Measurements from ENCODE around the gene PSMA6. TPM values are rescaled to one million over a fixed set of nuclear protein-coding genes. Genes with fewer than 3 reads are reported as not detected.

PSMA6 gene
- polyA plus RNA-seq, 1 donor (not counting 4 experiments of a cell fraction or from before 2014, with no cell fraction given): 326 TPM

DNA sequence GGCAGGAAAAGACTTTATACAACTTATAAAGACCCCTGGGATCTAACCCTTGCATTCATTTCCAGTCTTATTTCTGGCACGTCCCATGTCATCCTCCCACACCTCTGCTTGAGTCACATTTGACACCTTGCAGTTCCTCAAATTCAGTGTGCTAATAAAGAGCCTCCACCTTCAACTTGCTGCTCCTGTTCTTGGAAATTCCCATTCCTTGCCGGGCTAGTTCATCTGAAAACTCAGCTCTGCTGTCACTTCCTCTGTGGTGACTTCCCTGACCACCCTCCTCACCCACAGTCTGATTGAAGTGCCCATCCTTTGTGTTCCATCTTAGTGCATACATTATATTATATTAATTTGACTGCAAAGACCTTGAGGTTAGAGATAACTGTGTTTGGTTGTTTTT, 37.4 kb upstream of the PSMA6 start:
- H3K4me3 ChIP-seq (ENCODE audit: control insufficient read depth in 2 of 3, extremely low read depth in 1 of 3, insufficient read depth in 2 of 3, low read depth in 1 of 3, low read length in 3 of 3): no peak overlapping the region
- TF ChIP-seq, protein P1, sequence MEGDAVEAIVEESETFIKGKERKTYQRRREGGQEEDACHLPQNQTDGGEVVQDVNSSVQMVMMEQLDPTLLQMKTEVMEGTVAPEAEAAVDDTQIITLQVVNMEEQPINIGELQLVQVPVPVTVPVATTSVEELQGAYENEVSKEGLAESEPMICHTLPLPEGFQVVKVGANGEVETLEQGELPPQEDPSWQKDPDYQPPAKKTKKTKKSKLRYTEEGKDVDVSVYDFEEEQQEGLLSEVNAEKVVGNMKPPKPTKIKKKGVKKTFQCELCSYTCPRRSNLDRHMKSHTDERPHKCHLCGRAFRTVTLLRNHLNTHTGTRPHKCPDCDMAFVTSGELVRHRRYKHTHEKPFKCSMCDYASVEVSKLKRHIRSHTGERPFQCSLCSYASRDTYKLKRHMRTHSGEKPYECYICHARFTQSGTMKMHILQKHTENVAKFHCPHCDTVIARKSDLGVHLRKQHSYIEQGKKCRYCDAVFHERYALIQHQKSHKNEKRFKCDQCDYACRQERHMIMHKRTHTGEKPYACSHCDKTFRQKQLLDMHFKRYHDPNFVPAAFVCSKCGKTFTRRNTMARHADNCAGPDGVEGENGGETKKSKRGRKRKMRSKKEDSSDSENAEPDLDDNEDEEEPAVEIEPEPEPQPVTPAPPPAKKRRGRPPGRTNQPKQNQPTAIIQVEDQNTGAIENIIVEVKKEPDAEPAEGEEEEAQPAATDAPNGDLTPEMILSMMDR (optimal IDR thresholded peaks at IDR 0.05 in 1 of 3, IDR thresholded peaks at IDR 0.05 in 1 of 3, conservative IDR thresholded peaks at IDR 0.05 in 1 of 3; ENCODE audit: extremely low read depth in 1 of 3, insufficient read depth in 2 of 3, low read length in 3 of 3): no peak
- no peak for TF ChIP-seq EZH2 (IDR thresholded peaks at IDR 0.05; ENCODE audit: low read length)
- dilution Hi-C loops (cut with MboI; ENCODE audit: extremely low pct_ligation_motif_present, low sequenced_read_pairs): no loop called here
- no peaks in the 10 kb centered on the region for H3K27me3 ChIP-seq (ENCODE audit: control insufficient read depth, extremely low read depth, insufficient read depth, low read length)
- H3K4me2 ChIP-seq (ENCODE audit: control insufficient read depth, extremely low read depth, insufficient read depth, low read depth, low read length): no peak overlapping the region
- DNase-seq (ENCODE audit: low read depth, low spot score): no peak
- no peak overlapping the region for H3K27ac ChIP-seq (ENCODE audit: control insufficient read depth, insufficient read depth, low read length)
- no peaks in the 10 kb centered on the region for H3K79me2 ChIP-seq (ENCODE audit: control insufficient read depth, insufficient read depth, low read length)
- peaks cover 0 to 2% of the 10 kb centered on the region in 2 experiments for H3K36me3 ChIP-seq (ENCODE audit: control insufficient read depth in 2 of 2, extremely low read depth in 1 of 2, insufficient read depth in 2 of 2, low read length in 2 of 2)
- no peaks in the 10 kb centered on the region for H4K20me1 ChIP-seq (ENCODE audit: control insufficient read depth, extremely low read depth, insufficient read depth, low read length)
- no peaks in the 10 kb centered on the region for H3K9me3 ChIP-seq (ENCODE audit: control insufficient read depth, low read depth, low read length)
- H3K9me1 ChIP-seq (ENCODE audit: control insufficient read depth, extremely low read depth, insufficient read depth, low read length): no peaks in the 10 kb centered on the region
- H3K4me1 ChIP-seq (ENCODE audit: control insufficient read depth, extremely low read depth, insufficient read depth, low read length): peaks cover 8% of the 10 kb centered on the region
- H2AFZ ChIP-seq (ENCODE audit: control insufficient read depth, low read length): no peak overlapping the region
- no peak for FAIRE-seq
- no peak overlapping the region for H3K9ac ChIP-seq (ENCODE audit: control insufficient read depth, extremely low read depth, insufficient read depth, low read length)

- no peak overlapping the region for H2AFZ ChIP-seq (ENCODE audit: control insufficient read depth, low read length)
Observed at GRCh38 chr14:35255711-35256110, 36.5 kb upstream of the PSMA6 start.

More at GRCh38 chr14:35255711-35256110, 36.5 kb upstream of the PSMA6 start:
- no peaks in the 10 kb centered on the region for H3K27me3 ChIP-seq (ENCODE audit: control insufficient read depth, extremely low read depth, insufficient read depth, low read length)
- H3K9me3 ChIP-seq (ENCODE audit: control insufficient read depth, low read depth, low read length): no peaks in the 10 kb centered on the region
- H3K79me2 ChIP-seq (ENCODE audit: control insufficient read depth, insufficient read depth, low read length): no peaks in the 10 kb centered on the region
- H3K36me3 ChIP-seq (ENCODE audit: control insufficient read depth in 2 of 2, extremely low read depth in 1 of 2, insufficient read depth in 2 of 2, low read length in 2 of 2): peaks cover 0 to 2% of the 10 kb centered on the region in 2 experiments
- H3K9me1 ChIP-seq (ENCODE audit: control insufficient read depth, extremely low read depth, insufficient read depth, low read length): no peaks in the 10 kb centered on the region
- peaks cover 8% of the 10 kb centered on the region for H3K4me1 ChIP-seq (ENCODE audit: control insufficient read depth, extremely low read depth, insufficient read depth, low read length)
- FAIRE-seq: no peak
- no peaks in the 10 kb centered on the region for H4K20me1 ChIP-seq (ENCODE audit: control insufficient read depth, extremely low read depth, insufficient read depth, low read length)
- no peak overlapping the region for H3K4me3 ChIP-seq (ENCODE audit: control insufficient read depth in 2 of 3, extremely low read depth in 1 of 3, insufficient read depth in 2 of 3, low read depth in 1 of 3, low read length in 3 of 3)
- TF ChIP-seq EZH2 (IDR thresholded peaks at IDR 0.05; ENCODE audit: low read length): no peak
- TF ChIP-seq, protein P1 (optimal IDR thresholded peaks at IDR 0.05 in 1 of 3, IDR thresholded peaks at IDR 0.05 in 1 of 3, conservative IDR thresholded peaks at IDR 0.05 in 1 of 3; ENCODE audit: extremely low read depth in 1 of 3, insufficient read depth in 2 of 3, low read length in 3 of 3): no peak
- no peak overlapping the region for H3K4me2 ChIP-seq (ENCODE audit: control insufficient read depth, extremely low read depth, insufficient read depth, low read depth, low read length)
- H3K27ac ChIP-seq (ENCODE audit: control insufficient read depth, insufficient read depth, low read length): no peak overlapping the region
- no peak for DNase-seq (ENCODE audit: low read depth, low spot score)
- H3K9ac ChIP-seq (ENCODE audit: control insufficient read depth, extremely low read depth, insufficient read depth, low read length): no peak overlapping the region
- dilution Hi-C loops (cut with MboI; ENCODE audit: extremely low pct_ligation_motif_present, low sequenced_read_pairs): no loop called here
